ENCODE results near the gene PDZK1IP1. TPM values are rescaled to one million over a fixed set of nuclear protein-coding genes. Genes with fewer than 3 reads are reported as not detected.

Gene PDZK1IP1
- total RNA-seq (2022; extraction: Qiagen RNA extraction; ENCODE audit: low read depth), result 6.1 to 9.3 TPM (median 7.9 TPM) in 5 replicates

GRCh38 chr1:47189844-47190508 lies at the start of gene PDZK1IP1:
PDZK1IP1 (minus strand) TSS chr1:47190036; CDS start chr1:47189932, 104 bp downstream.

GRCh38 chr1:47232187-47232874 lies 42.5 kb upstream of the PDZK1IP1 start, which contains the start of gene TAL1:
TAL1 (minus strand) TSS chr1:47232225; CDS start chr1:47225888, 6,337 bp downstream.

GRCh38 chr1:47137198-47137597 lies 52.6 kb downstream of the PDZK1IP1 start, which contains the start of gene CYP4A22:
CYP4A22 (plus strand) TSS chr1:47137441; CDS start chr1:47137486, 45 bp downstream.

Other genes with a start within 250 kb of the PDZK1IP1 start
- gene CYP4A11, start 248.6 kb downstream of the PDZK1IP1 start, total RNA-seq (2022; extraction: Qiagen RNA extraction; ENCODE audit: low read depth), result not detected in 5 replicates
- gene CYP4X1, start 166.4 kb downstream of the PDZK1IP1 start, total RNA-seq (2022; extraction: Qiagen RNA extraction; ENCODE audit: low read depth), result 0.03 to 0.05 TPM in 2 of 5 replicates, not detected in the others
- gene CYP4Z1, start 122.8 kb downstream of the PDZK1IP1 start, total RNA-seq (2022; extraction: Qiagen RNA extraction; ENCODE audit: low read depth), result not detected in 5 replicates
- gene CYP4A22, start 52.6 kb downstream of the PDZK1IP1 start, total RNA-seq (2022; extraction: Qiagen RNA extraction; ENCODE audit: low read depth), result not detected in 5 replicates
- gene TAL1, start 42.2 kb upstream of the PDZK1IP1 start, total RNA-seq (2022; extraction: Qiagen RNA extraction; ENCODE audit: low read depth), result not detected in 5 replicates
- gene STIL, start 124.1 kb upstream of the PDZK1IP1 start, total RNA-seq (2022; extraction: Qiagen RNA extraction; ENCODE audit: low read depth), result 10.7 to 12.2 TPM (median 11.7 TPM) in 5 replicates
- 61.9 to 78.7 TPM (median 69.0 TPM) in 5 replicates for gene CMPK1, start 143.8 kb upstream of the PDZK1IP1 start, total RNA-seq (2022; extraction: Qiagen RNA extraction; ENCODE audit: low read depth)
- 0.06 to 0.10 TPM (median 0.06 TPM) in 4 of 5 replicates, not detected in the other for gene FOXE3, start 226.2 kb upstream of the PDZK1IP1 start, total RNA-seq (2022; extraction: Qiagen RNA extraction; ENCODE audit: low read depth)
- gene FOXD2, start 248.0 kb upstream of the PDZK1IP1 start, total RNA-seq (2022; extraction: Qiagen RNA extraction; ENCODE audit: low read depth), result 0.39 to 0.53 TPM (median 0.43 TPM) in 5 replicates

Measured in A549 treated with DMSO at 1 μM for 4 hours (cell line).